Hepatocyte (in vitro differentiated cells): Measurements from ENCODE around the gene MBIP.

Experiments used
- EZH2 ChIP-seq: fragments of 200-600 bp; sonication (generic); IDR thresholded peaks from 2 replicates; pipeline ENCODE4 v1.6.1; 2016; ENCODE audit warnings: antibody characterized with exemption, mild to moderate bottlenecking, borderline replicate concordance
- EZH2phosphoT487 ChIP-seq: fragments of 200-600 bp; sonication (generic); IDR thresholded peaks from one replicate; pipeline ENCODE4 v1.6.1; 2018; ENCODE audit warnings: antibody characterized with exemption, mild to moderate bottlenecking, low read depth, moderate library complexity; ENCODE audit not compliant: unreplicated experiment, severe bottlenecking
- TF ChIP-seq, protein P1 (sequence below): fragments of 200-600 bp; sonication (generic); IDR thresholded peaks from 2 replicates; pipeline ENCODE4 v1.5.1; 2016; ENCODE audit warnings: antibody characterized with exemption, mild to moderate bottlenecking; ENCODE audit not compliant: poor library complexity

GRCh38 chr14:36264107-36264506 lies 56.3 kb downstream of the MBIP start:
- TF ChIP-seq, protein P1, sequence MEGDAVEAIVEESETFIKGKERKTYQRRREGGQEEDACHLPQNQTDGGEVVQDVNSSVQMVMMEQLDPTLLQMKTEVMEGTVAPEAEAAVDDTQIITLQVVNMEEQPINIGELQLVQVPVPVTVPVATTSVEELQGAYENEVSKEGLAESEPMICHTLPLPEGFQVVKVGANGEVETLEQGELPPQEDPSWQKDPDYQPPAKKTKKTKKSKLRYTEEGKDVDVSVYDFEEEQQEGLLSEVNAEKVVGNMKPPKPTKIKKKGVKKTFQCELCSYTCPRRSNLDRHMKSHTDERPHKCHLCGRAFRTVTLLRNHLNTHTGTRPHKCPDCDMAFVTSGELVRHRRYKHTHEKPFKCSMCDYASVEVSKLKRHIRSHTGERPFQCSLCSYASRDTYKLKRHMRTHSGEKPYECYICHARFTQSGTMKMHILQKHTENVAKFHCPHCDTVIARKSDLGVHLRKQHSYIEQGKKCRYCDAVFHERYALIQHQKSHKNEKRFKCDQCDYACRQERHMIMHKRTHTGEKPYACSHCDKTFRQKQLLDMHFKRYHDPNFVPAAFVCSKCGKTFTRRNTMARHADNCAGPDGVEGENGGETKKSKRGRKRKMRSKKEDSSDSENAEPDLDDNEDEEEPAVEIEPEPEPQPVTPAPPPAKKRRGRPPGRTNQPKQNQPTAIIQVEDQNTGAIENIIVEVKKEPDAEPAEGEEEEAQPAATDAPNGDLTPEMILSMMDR: no peak
- no peak for TF ChIP-seq EZH2phosphoT487
- no peak for TF ChIP-seq EZH2
